Measurements from ENCODE around the gene RBPJ.
A peak's percentile ranks its signal among the peaks of the same experiment; 100 is the strongest.
"Not testable (repeated sequence)": the region's sequence is repeated elsewhere in the genome, so short reads cannot be mapped to it uniquely, and the experiment has no call there.

RBPJ gene

GRCh38 chr4:26377328-26378311 is 56.8 kb downstream of the RBPJ start:
- DNase-seq: no peak

GRCh38 chr4:26379837-26380236 is 59.0 kb downstream of the RBPJ start:
- no peak for DNase-seq

GRCh38 chr4:26380740-26381139 is 59.9 kb downstream of the RBPJ start:
- DNase-seq: no peak

GRCh38 chr4:26384380-26385057 is 63.7 kb downstream of the RBPJ start:
- no peak for DNase-seq

GRCh38 chr4:26385690-26386089 is 64.9 kb downstream of the RBPJ start:
- no peak for DNase-seq

- DNase-seq: no peak
Measured at GRCh38 chr4:26386386-26386785, 65.6 kb downstream of the RBPJ start.

GRCh38 chr4:26388671-26389070 is 67.9 kb downstream of the RBPJ start:
- no peak for DNase-seq

GRCh38 chr4:26397086-26397485 is 76.3 kb downstream of the RBPJ start:
- no peak for DNase-seq

GRCh38 chr4:26400132-26400531 is 79.3 kb downstream of the RBPJ start:
- DNase-seq: no peak

- not testable (repeated sequence) for DNase-seq
Measured at GRCh38 chr4:26402017-26402416, 81.2 kb downstream of the RBPJ start.

GRCh38 chr4:26402458-26402857 is 81.6 kb downstream of the RBPJ start:
- no peak for DNase-seq

- DNase-seq: no peak
Measured at GRCh38 chr4:26404743-26405206, 84.0 kb downstream of the RBPJ start.

- no peak for DNase-seq
Measured at GRCh38 chr4:26406346-26406975, 85.6 kb downstream of the RBPJ start.

- no peak for DNase-seq
Measured at GRCh38 chr4:26407476-26407875, 86.7 kb downstream of the RBPJ start.

- peak; percentile 77 for DNase-seq
Measured at GRCh38 chr4:26410385-26411293, 89.8 kb downstream of the RBPJ start.

- no peak for DNase-seq
Measured at GRCh38 chr4:26412381-26413372, 91.9 kb downstream of the RBPJ start.

- DNase-seq: no peak
Measured at GRCh38 chr4:26413582-26413981, 92.8 kb downstream of the RBPJ start.

- DNase-seq: no peak
Measured at GRCh38 chr4:26418107-26418506, 97.3 kb downstream of the RBPJ start.

GRCh38 chr4:26418850-26419249 is 98.0 kb downstream of the RBPJ start:
- no peak for DNase-seq

GRCh38 chr4:26420438-26420837 is 99.6 kb downstream of the RBPJ start:
- no peak for DNase-seq

GRCh38 chr4:26420913-26421312 is 100.1 kb downstream of the RBPJ start:
- DNase-seq: no peak
